GM19043 (cell line): ENCODE data around the gene TEP1.
"Not testable (repeated sequence)": the region's sequence is repeated elsewhere in the genome, so short reads cannot be mapped to it uniquely, and the experiment has no call there.

Experiments
- ATAC-seq: cut with Tn5 transposase; IDR thresholded peaks from one replicate; pipeline ENCODE4 v1.9.1; 2021; ENCODE audit warnings: low read depth; ENCODE audit not compliant: unreplicated experiment

TEP1 gene

DNA sequence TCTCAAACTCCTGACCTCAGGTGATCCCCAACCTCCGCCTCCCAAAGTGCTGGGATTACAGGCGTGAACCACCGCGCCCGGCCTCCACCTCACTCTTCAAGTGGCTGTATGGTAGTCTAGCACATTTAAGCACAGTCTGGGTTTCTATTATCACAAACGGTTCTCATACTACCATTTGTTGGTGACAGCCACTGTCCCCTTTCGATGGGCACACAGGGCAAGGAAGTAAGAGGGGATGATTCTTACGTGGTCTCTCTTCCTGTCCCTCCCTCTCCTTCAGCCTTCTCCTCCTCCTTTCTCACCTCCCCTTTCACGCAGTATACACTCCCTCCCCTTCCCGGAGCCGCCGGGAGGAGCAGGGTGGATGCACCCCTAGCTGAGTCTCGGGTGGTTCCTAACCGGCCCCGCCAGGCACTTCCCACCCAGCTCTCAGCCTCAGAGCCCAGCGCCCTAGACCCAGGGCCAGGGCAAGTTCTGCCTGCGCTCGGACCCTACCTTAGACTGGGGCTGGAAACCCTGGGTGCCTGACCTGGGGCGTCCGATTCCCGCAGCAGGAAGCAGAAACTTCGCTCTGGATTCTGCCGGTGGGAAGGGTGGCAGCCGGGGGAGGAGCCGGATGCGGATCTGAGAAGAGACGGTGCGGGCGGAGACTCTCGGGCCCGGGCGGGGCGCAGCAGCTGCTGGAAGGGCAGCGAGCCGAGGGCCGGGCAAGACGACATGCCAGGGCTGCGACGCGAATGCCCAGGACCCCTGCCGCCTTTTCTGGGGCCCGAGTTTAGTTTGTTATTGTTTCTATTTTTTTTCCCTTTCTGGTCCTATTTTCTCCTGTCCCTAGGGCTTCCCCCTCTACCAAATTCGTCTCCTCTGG is at the start of gene TEP1:
Gene TEP1 (minus strand): TSS at position 626 of the 868 bp plus-strand sequence. CDS start 5,062 bp downstream, outside the sequence.
- ATAC-seq, result peak; percentile 58

DNA sequence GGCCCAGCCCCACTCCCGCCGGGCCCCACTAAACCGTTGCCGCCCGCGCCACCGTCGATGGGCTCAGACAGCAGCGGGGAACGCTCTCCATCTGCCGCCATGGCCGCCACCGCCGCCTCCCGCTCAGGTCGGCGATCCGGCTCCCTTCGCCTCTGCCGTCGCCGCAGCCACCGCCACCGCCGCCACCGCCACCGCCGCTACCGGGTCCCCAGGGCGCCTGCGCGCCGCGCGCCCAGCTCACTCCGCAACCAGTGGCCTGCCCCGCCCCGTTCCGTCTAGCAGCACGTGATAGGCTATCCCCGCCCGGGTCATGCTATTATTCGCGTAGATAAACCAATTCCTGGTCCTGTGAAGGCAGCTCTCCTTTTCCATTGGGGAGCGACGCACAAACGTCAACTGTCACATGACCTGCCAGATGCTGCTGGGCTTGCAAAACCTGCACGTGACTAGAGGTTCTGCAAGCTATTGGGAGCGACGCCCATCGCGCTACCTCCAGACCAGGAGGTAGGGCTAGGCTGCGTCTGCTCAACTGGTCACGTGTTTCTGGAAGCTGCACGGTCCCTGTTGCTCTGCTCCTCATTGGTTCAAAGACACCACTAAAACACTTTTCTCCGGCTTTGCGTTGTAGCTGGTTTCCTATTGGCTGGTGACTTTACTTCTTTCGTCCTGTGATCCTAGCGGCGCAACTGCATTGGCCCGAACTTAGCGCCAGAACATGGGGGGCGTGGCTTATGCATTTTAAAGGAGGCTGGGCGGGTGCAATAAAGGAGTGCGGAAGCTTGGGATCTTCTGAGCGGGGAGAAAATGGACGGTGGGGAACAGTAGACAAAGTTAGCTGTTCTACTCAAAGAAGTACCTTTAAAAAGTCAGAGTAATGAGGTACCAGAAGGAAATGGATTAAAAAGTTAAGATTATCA is 48.2 kb upstream of the TEP1 start, which contains the start of gene PIP4P1:
Gene PIP4P1 (minus strand): TSS at position 210 of the 917 bp plus-strand sequence. CDS start 109 bp downstream, at position 101.
- peak; percentile 94 for ATAC-seq

DNA sequence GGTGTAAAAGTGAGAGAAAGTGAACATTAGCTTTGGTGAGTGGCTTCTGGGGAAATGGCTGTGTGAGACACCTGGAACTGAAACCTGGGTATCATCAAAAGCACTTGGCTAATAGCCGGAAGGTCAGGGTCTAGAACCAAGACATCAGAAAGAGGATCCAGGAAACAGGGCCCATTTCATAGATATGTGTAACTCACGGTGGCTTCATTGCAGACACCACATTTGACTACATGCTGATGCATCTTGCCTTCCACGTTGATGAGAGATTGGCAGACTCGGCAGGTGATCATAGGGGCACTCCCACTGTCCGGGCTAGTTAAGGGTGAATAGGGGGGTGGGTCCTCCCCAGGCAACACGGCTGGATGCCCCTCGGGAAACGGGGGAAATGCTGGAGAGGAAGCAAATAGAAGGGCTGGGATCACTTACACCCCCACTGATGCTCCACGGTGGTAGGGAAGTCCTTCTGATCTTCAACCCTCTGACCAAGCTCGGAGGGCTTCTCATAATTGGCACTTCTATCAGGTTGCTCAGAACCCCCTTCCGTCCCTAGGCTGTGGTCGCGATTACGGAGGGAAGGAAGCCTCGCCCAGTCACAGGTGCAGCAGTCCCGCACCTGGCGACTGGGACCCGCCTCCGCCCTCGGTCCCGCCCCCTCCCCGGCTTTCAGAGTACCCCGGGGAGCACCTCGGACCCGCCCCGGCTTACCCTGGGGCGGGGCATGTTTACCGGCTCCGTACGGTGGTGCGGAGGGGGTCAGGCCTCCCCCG is 47.3 kb upstream of the TEP1 start:
- ATAC-seq, result no peak

DNA sequence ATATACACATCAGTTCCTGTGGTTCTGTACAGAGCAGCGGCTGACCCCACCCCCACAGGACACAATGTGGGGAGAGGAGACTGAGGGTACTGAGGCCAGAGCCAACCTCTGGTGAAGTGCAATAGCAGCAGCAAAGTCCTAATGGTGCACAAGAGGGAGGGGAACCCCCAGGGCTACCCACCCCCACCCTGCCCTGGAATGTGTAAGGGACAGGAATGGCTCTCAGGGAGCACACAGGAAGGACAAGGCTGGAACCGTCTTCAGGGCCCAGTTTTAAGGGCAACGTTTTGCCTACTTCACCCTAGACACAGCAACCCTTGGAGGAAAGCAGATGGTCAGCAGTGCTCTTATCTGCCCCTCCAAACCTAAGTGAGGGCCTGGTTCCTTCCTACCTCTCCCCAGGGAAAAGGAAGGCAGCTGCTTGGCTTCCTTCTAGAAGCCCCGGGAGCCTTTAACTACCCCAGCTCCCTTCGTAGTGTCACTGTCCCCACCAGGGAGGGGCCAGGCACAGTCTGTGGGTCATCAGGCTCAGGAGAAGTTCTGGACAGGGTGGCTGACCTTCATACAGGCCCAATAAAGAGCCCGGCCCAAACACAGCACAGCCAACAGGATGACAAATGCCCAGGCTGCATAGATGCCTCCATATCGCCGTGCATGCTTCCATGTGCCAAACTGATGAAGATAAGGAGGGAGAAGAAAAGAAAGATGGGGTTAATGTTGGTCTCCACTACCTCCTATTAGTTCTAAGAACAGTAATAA is 44.9 kb upstream of the TEP1 start:
- ATAC-seq, result no peak

DNA sequence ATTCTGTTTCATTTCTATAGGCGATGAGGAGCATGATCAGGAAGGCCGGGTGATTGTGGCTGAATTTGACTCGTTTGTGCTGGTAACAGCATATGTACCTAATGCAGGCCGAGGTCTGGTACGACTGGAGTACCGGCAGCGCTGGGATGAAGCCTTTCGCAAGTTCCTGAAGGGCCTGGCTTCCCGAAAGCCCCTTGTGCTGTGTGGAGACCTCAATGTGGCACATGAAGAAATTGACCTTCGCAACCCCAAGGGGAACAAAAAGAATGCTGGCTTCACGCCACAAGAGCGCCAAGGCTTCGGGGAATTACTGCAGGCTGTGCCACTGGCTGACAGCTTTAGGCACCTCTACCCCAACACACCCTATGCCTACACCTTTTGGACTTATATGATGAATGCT is 43.7 kb upstream of the TEP1 start:
- ATAC-seq, result no peak

DNA sequence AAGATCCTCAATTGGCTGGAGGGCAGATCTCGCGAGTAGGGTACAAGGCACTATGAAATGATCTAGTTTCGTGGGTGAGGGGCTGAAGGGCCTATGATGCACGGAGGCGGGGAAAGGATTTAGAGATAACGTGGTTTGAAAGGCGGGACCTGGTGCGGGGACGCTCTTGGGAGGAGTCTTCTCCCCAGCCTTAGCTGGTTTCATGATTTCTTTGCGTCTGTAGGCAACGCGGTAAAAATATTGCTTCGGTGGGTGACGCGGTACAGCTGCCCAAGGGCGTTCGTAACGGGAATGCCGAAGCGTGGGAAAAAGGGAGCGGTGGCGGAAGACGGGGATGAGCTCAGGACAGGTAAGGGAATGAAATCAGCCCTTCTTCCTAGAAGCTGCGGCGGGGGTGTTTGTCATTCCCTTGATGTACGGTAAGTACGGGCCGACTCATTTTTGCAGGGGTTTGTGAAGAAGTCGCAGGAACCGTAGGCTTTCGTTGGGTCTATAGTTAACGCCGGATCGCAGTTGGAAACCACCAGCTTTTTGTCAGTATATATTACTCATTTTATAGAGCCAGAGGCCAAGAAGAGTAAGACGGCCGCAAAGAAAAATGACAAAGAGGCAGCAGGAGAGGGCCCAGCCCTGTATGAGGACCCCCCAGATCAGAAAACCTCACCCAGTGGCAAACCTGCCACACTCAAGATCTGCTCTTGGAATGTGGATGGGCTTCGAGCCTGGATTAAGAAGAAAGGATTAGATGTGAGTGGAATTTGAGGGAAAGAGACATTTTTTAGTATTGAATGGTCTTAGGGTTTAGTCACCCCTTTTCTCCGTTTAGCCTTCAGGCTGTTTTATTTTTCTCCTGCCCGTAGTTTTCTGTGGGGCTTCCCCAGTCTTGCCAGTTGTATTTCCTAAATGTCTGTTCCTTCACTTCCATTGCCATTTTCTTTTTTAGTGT is 42.3 kb upstream of the TEP1 start:
- ATAC-seq, result peak; percentile 29

DNA sequence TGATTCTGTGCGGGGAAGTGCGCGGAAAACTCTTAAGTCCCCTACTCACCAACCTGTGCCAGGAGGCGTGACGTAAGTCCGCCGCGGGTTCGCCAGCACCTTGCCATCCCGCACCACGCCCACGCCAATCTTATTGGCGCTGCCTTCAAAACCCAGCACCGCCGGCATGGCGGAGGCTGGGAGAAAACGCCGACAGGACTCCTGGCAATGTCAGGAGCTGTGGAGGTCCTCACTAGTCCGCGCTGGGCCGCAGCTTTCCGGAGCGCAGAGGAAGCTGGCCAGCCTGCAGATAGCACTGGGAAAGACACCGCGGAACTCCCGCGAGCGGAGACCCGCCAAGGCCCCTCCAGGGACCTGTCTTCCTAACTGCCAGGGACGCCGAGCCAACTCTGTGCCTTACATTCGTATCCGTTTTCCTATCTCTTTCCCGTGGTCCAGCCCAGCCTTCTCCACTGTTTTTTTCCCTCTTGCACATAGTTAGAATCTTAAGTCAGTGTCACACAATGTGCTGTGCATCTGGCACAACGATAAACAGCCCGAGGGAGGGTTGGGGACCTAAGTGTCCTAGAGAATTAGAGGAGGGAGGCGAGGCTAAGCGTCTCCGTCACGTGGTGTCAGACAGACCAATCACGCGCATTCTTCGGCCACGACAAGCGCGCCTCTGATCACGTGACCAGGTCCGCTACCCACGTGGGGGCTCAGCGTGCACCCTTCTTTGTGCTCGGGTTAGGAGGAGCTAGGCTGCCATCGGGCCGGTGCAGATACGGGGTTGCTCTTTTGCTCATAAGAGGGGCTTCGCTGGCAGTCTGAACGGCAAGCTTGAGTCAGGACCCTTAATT is 41.4 kb upstream of the TEP1 start, which contains the start of the genes APEX1 and OSGEP:
Gene APEX1 (plus strand): TSS at position 711 of the 839 bp plus-strand sequence. CDS start 420 bp downstream, outside the sequence.
Gene OSGEP (minus strand): TSS at position 297 of the 839 bp plus-strand sequence. CDS start 129 bp downstream, at position 168.
- peak; percentile 83 for ATAC-seq

DNA sequence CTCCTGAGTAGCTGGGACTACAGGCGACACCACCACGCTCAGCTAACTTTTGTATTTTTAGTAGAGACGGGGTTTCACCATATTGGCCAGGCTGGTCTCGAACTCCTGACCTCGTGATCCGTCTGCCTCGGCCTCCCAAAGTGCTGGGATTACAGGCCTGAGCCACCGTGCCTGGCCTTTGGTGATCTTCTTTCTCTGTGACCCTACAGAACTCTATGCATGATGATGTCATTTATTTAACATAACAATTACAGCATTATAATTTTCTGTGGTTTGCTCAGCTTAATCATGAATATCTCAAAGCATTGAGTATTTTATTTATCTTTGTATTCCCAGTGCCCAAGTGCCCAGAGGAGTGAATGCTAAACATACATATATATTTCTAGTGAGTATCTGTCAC is 39.5 kb upstream of the TEP1 start:
- not testable (repeated sequence) for ATAC-seq

DNA sequence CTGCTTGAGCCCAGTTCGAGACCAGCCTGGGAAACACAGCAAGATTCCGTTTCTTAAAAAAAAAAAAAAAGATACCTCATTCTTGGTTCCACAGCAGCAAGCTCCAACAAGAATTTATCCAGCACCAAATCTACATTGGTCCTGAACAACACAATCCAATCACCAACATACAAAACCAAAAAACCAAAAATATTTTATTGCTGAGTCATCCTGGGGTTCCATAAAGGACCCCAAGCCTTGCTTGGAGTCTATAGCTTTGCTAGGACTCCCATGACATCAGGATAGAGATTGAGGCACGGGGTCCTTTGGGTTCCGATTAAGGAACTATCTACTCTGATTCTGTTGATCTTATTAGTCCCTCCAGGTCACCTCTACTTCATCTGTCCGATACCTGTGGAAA is 33.6 kb upstream of the TEP1 start:
- ATAC-seq, result no peak

DNA sequence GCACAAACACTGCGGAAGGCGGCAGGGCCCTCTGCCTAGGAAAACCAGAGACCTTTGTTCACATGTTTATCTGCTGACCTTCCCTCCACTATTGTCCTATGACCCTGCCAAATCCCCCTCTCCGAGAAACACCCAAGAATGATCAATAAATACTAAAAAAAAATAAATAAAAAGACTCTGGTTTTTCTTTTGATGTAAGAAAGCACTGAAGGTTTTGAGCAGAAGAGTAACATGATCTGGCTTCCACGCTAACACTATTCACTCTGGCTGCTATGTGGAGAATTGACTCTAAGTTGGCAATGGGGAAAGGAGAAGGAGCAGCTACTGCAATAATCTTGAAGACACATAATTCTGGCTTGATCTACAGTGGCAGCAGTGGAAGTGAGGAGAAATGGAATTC is 30.3 kb upstream of the TEP1 start:
- ATAC-seq, result not testable (repeated sequence)

DNA sequence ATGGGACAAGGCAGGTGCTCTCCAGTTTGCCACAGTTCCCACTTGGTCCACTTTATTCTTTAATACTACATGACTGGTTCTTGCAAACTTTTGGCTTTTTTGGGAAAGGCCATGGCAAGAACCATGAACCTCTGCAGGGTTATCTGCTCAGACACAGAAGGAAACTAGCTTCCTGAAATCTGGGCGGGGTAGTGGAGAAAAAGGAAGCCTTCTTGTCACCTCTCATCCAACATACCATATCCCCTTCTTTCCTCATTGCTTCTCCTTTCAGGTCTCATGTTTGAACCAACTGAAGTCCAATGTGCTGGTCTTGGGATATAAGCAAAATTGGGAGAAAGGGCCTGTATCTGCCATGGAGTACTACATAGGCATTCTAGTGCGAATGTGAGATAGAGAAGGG is 28.2 kb upstream of the TEP1 start:
- ATAC-seq, result no peak

DNA sequence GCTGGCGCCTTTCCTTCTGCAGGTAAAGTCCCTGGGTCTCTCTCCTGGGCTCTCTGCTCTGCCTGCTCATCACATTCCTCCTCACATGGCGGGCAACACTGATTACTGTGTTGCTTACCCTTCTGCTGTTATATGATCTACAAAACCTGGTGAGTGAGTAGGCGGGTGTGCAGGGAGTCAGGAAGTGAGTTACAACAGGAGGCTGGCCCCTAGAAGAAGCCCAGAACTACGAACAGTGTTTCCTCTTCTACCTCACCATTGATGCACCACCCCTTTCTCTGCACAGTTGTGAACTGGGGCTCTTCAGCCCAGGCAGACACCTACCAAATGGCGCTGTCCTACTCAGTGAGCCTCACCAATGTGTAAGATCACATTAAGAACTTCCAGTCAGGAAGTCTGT is 27.6 kb upstream of the TEP1 start:
- no peak for ATAC-seq

DNA sequence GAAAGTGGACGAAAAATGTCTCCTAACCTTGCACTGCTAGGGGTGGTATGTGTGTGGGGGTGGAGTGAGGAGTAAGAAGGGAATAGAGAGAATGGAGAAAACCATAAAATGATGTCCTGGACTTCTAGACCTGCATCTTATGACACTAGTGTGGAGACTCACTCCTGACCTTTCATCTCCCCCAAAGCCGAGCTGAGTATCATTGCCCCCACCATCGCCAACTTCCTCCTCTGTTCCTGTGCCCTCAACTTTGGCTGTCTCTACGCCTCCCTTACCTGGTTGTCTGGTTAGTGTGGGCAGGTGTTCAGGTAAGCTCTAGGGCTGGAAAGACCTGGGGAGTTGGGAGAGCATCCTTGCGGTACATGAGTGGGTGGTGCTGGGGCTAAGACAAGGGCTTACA is 27.2 kb upstream of the TEP1 start:
- ATAC-seq, result no peak

DNA sequence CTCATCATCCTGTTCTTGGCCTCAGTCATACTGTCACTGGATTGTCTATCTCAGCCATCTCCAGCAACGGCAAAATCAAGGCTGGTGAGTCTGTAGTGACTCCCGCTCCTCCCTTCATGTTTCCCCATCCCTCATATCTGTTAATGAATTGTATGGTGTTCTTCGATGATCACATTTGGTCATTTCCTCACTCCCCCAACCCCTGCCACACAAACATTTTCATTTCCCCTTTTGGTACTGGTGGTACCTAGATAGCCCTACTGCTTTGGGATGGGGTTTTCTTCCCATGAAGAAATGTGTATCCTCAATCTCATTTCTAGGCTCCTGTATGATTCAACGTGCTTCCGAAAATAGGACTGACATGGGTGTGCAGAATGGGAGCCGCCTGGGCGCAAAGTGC is 25.4 kb upstream of the TEP1 start:
- ATAC-seq, result no peak

DNA sequence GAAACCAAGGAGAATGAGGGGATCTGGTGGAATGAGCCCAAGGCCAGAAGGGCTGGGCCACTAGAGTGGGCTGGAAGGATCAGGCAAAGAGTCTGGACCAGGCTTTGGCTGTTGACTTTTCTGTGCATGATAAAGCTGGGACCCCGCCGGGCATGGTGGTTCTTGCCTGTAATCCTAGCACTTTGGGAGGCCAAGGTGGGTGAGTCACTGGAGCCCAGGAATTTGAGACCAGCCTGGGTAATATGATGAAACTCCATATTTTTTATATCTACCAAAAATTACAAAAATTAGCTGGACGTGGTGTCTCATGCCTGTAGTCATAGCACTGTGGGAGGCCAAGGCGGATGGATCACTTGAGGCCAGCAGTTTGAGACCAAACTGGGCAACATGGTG is 23.1 kb upstream of the TEP1 start:
- no peak for ATAC-seq

DNA sequence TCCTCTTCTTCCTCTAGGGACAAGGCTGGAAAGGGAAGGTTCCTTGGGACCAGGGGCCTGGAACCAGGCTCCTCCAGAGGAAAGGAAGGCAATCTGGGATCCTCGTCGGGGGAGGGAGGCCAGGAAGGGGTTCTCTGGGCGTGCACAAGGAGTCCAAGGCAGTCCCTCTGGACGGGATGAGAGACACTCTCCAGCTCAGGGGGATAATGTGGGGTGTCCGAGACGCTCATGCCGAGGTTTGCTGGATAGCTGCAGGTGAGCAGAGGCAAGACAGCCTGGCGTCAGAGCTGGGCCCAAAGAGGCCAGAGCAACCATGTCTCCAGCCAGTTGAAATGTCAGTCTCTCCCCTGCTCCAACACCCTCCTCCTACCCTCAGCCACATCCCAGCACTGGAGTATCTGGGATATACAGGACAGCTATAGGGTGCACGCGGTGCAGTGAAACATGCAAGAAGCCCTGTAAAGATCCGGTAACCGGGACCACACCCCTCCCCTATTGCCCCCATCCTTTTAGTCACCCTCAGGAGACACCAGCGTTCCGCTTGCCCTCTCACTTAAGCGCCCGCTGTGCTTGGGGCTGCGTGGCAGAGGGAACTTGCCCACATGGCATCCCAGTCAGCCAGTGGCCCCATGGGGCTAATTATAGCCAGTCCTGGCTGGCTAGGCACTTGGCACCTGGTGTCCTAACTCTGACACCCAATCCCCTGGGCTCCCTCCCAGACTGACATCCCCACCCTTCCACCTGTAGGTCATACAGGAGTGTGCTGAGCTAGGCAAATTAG is 22.5 kb upstream of the TEP1 start, which contains the start of gene KLHL33:
Gene KLHL33 (minus strand): TSS at position 585 of the 781 bp plus-strand sequence. CDS start 355 bp downstream, at position 230.
- no peak for ATAC-seq
